GM04503 (cell line): ENCODE measurements around the gene DTNBP1.
A peak's percentile ranks its signal among the peaks of the same experiment; 100 is the strongest.

Experiments
- DNase-seq: peaks from one replicate; pipeline ENCODE4 v3.0.0-alpha.2; 2012; ENCODE audit warnings: low read depth

Gene DTNBP1

DNA sequence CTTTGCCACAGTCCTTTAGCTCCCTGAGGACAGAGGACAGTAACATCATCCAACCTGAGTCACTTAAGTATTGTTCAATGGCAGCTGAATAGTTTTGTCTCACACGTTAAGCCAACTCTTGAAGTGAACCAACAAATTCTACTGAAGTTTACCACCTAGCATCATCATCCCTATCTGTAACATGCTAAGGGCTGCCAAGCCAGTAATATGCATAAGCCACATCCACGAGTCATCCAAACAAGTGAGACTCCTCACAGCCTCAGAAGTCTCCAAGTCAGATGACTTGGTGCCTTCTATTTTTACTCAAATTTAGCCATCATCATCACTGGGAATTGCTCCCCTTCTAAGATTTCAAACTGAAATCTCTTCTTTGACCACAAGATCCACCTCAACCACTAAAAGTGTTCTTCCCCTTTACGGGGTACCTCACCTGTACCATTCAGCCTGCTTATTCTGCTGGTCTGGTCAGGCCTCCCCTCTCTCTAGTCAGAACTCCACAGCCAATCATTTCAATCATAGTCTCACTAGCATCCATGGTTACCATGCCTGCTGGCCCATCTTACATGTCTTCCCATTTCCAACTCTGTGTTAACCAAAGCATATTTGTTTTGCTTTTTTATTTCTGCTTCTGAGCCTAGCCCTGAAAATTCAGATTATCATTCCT is 73.7 kb downstream of the DTNBP1 start:
- DNase-seq = peak; percentile 40

DNA sequence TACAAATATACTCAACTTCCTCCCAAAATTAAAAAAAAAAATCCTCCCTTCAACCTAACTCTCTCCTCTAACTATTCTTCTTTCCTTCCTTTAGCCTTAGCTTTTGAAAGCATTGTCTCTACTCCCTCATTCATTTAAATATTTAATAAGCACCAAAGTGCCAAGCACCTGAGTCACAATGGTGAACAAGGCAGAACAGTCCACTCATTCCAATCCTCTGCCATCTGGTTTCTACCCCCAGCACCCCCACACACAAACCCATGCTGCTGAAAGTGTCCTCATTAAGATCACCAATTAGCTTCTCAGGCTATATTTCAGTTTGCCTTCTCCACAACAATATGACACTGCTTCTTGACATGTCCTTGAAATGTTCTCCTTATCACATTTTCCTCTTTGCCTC is 76.3 kb downstream of the DTNBP1 start:
- DNase-seq = no peak

- DNase-seq = no peak
These were observed 77.0 kb downstream of the DTNBP1 start for GRCh38 chr6:15585760-15586214.

- no peak for DNase-seq
These were observed 80.3 kb downstream of the DTNBP1 start for GRCh38 chr6:15582499-15582898.

- DNase-seq = no peak
These were observed 81.1 kb downstream of the DTNBP1 start for GRCh38 chr6:15581751-15582150.

DNA sequence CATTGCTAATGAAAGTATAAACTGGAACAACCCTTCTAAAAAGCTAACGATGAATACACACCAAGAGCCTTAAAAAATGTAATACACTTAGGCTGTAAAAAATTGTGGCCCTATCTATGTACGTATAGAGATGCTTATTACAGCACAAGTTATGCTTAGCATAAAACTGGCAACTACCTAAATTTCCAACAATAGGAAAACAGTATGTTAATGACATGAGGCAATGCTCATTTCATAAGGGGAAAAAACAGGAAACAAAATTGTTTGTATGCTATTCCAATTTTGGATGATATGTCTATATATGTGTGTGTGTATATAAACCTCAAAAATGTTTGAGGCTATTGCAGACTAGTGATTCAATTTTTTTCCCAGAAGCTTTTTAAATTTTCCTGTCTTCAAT is 82.5 kb downstream of the DTNBP1 start:
- DNase-seq = no peak

DNA sequence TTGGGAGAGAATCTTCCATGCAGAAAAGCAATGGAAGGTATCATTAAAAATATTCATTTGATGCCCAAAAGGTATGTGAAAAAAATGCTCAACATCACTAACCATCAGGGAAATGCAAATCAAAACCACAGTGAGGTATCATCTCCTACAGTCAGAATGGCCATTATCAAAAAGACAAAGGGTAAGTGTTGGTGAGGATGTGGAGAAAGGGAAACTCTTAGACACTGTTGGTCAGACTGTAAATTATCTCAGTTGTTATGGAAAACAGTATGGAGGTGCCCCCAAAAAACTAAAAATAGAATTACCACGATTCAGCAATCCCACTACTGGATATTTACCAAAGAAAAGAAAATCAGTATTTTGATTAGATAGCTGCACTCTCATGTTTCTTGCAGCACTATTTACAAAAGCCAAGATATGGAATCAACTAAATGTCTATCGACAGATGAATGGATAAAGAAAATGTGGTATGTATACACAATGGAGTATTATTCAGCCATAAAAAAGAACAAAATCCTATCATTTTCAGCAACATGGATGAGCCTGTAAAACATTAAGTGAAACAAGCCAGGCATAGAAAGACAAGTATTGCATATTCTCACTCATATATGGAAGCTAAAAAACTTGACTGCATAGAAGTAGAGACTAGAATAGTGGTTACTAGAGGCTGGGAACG is 84.0 kb downstream of the DTNBP1 start:
- no peak for DNase-seq

GRCh38 chr6:15577550-15578171 is 85.2 kb downstream of the DTNBP1 start:
- DNase-seq = no peak

DNA sequence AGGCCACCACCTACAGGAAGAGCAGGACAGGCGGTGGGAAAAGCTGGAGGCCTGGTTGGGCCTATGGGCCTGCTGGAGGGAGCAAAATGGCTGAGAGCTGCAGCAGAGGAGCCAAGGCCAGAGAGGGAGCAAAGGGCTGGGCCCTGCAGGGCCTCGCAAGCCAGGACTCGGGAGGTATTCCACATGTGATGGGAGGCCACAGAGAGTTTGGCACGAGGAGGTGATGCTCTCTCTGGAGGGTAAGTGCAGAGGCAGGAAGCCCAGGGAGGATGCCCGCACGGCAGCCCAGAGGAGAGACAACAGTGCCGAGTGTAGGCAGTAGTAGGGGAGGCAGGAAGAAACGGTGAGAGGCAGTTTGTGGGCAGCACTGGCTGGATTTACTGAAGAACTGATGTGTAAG is 85.7 kb downstream of the DTNBP1 start:
- no peak for DNase-seq

DNA sequence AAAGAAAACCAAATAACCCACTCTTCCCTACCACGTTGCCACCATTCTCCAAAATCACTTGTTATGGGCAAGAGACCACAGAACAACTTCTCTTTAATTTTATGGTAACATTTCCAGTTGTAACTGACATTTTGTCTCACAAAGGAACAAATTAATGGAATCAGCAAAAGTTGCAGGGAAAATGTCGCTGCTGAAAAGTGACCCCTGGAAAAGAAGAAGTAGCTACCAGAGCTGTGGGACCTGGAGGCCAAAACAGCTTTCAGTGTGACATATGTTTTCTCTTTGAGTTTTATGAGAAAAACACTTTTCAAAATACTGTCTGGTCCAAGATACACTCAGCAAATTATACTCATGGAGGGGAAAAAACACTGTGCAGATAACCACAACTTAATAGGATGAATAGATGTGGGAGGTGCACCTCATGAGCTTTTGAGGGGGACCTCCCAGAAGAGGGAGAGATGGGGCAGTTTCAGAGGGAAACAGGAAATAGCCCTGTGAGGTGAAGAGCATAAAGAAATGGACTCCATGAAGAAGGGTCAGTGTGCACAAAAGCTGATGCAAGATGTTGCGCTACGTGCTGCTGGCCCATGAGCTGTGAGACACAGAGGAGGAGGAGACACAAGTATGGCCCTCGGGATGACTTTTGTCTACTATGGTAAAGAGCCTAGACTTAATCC is 87.3 kb downstream of the DTNBP1 start:
- no peak for DNase-seq

- no peak for DNase-seq
These were observed 88.3 kb downstream of the DTNBP1 start for GRCh38 chr6:15574486-15574885.

- DNase-seq = no peak
These were observed 88.8 kb downstream of the DTNBP1 start for GRCh38 chr6:15574023-15574422.

- DNase-seq = no peak
These were observed 89.4 kb downstream of the DTNBP1 start for GRCh38 chr6:15573384-15573783.

DNA sequence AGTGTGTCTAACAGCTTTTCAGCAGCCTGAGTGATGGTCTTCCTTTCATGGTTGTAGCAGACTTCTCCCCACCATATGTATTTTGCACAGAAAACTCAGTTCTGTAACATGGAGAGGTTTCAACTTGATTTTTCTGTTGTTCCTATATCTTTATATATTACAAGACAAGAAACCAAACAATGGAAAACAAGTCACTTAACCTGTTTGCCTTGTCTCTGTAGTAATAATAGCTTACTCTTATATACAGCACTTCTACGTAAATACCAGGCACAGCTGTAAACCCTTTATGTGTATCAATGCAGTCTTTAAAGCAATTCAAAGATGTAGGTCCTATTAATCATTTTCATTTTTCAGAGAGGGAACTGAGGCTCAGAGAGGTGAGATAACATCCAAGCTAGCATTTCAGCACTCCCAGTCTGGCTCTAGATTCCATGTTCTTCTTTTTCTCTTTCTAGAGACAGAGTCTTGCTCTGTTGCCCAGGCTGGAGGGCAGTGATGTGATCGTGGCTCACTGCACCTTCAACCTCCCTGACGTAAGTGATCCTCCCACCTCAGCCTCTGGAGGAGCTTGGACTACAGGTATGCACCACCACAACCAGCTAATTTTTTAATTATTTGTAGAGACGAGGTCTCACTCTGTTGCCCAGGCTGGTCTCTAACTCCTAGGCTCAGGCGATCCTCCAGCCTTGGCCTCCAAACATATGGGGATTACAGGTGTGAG is 90.4 kb downstream of the DTNBP1 start:
- DNase-seq = no peak

- DNase-seq = no peak
These were observed 92.7 kb downstream of the DTNBP1 start for GRCh38 chr6:15570171-15570570.

DNA sequence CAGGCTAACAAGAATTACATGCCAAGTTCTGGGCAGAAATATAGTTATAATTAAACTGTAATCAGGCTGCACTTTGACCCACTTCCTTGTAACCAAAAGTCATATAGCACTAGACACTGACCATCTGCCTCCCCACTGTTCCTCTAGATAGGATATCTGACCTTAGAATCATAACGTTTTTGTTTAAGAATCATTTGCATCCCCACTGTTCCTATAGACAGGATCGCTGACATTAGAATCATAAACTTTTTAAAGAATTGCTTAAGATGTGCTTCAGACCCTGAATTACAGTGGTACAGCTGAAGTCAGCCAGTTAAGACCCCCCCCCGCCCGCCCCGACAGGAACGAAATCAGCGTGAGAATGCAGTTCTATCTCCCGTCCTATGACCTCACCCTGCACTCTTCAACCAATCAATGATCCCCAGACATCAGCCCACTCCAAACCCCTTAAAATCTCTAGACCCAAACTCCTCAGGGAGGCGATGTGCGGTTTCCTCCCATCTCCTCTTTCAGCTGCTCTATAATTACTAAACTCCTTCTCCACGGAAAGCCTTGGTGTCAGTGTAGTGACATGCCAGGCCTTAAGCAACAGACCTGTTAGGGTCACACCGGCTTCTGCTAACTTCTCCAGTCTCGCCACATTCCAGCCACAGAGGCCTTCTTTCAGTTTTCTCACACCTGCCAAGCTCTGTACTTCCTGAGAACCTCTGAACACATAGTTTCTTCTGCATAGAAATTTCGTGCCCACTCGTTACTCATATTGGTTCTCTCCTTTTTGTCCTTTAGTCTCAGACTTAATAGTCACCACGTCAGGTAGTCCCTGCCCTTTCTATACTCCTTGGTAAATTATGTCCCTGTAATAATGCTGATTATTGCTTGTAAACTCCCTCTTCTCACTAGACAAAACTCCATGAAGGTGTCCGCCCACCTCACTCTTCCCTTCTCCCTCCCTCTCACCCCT is 93.5 kb downstream of the DTNBP1 start:
- no peak for DNase-seq

- DNase-seq = no peak
These were observed 99.9 kb downstream of the DTNBP1 start for GRCh38 chr6:15562977-15563376.

DNA sequence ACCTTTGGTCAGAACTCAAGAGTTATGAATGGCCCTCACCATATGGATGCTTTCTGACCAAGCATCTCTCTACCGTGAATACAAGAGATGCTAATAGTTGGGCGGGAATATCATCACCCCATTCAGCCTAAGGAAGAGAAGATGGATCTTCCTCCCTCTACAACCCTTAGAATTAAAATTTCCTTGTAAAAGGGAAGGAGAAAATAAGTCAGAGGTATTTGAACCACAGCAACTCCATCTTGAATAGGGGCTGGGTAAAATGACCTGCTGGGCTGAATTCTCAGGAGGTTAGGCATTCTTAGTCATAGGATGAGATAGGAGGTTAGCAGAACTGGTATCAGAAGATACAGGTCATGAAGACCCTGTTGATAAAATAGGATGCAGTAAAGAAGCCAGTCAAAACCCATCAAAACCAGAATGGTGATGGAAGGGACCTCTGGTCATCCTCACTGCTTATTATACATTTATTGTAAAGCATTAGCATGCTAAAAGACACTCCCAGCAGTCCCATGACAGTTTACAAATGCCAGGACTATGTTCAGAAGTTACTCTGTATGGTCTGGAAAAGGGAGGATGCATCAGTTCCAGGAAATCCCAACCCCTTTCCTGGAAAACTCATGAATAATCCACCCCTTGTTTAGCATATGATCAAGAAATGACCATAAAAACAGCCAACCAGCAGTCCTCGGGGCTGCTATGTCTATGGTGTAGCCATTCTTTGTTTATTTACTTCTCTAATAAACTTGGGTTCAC is 101.2 kb downstream of the DTNBP1 start:
- no peak for DNase-seq

GRCh38 chr6:15560713-15561112 is 102.1 kb downstream of the DTNBP1 start:
- DNase-seq = no peak

DNA sequence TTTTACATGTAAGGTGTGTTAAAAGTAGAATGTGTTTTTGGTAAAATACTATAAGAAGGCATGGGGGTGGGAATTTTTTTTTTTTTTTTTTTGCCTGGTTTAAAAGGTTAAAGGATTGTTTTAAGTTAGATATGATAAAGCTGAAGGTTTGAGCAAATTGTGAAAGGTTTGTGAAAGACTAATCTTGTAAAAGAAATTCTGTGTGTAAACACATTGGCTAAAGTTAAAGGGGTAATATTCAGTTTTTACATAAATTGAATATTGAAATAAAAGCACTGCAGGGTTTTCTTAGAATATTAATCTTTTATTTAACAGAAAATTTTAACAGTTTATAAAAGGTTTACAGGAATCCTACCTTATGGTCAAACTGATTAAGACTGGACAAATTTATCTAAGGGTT is 105.7 kb downstream of the DTNBP1 start:
- no peak for DNase-seq
